Measurements from ENCODE around the gene TWF2. TPM values are rescaled to one million over a fixed set of nuclear protein-coding genes. Genes with fewer than 3 reads are reported as not detected.

Gene TWF2
- total RNA-seq, 1 experiment from 2014 or later = 29.3 TPM

DNA sequence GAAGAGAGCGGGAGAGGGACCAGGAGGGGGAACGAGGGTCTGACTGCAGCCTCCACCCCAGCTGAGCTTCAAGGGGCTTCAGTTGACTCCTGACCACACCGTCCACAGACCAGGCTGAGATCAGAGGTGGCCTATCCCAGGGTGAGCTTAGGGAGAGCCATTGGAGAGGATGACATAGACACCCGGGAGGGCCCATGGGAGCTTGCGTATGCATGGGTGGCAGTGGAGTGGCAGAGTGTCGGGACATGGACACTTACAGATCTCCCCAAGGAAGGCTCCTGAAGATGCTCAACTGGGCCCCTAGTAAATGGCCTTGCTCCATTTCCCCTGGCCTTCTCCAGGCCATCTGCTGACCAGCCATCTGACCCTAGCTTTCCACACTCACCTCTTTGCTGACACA, 53.6 kb downstream of the TWF2 start:
- no peak for DNase-seq (ENCODE audit: extremely low read depth, low read depth)

- no peak for DNase-seq (ENCODE audit: extremely low read depth, low read depth)
Measured at GRCh38 chr3:52184690-52185089, 54.3 kb downstream of the TWF2 start.

DNA sequence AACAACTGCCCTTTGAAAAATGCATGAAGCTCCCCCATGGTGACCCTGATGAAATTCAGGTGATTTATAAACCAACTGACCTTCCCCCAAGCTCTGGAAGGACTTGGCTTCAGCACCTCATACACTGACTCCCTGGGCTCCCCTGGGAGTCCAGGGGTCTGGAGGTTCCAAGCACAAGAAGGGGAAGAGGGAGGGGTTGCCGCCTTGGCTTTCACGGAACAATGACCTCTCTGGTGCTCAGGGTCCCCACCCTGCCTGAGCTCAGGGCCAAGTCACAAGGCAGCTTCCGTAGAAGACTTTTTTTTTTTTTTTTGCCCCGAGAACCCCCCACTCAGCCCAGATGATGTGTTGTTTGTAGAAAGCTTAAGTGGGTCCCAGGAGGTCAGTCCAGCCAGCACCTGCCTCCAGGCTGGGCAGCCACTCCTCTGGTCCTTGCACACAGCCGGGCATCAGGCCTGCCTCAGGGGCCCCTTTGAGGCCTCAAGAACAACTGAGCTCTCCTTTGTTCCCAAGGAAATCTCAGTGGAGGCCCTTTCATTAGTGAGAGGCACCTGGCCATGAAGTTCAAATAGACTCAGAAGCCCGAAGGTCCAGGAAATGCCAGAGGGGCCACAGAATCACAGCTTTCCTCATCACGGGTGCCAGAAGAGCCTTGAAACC, 55.0 kb downstream of the TWF2 start:
- no peak for DNase-seq (ENCODE audit: extremely low read depth, low read depth)

- no peak for DNase-seq (ENCODE audit: extremely low read depth, low read depth)
Measured at GRCh38 chr3:52182691-52183090, 56.3 kb downstream of the TWF2 start.

- DNase-seq (ENCODE audit: extremely low read depth, low read depth) = no peak
Measured at GRCh38 chr3:52182196-52182595, 56.8 kb downstream of the TWF2 start.

- no peak for DNase-seq (ENCODE audit: extremely low read depth, low read depth)
Measured at GRCh38 chr3:52181543-52181942, 57.4 kb downstream of the TWF2 start.

Small RNA genes lying within 50 kb of the gene (small RNA-seq; reads per million reads assigned to genes)
- gene MIRLET7G = 37.0 to 871 reads per million in 2 experiments

Other genes with a start within 250 kb of the TWF2 start
- gene RPL29, start 243.3 kb downstream of the TWF2 start, total RNA-seq (2014; rRNA removed; shearing (Covaris generic)) = 1,557 and 1,701 TPM in 2 replicates
- 10.9 and 11.3 TPM in 2 replicates for gene DUSP7, start 182.6 kb downstream of the TWF2 start, total RNA-seq (2014; rRNA removed; shearing (Covaris generic))
- 10.7 and 11.0 TPM in 2 replicates for gene POC1A, start 84.7 kb downstream of the TWF2 start, total RNA-seq (2014; rRNA removed; shearing (Covaris generic))
- 54.6 and 56.3 TPM in 2 replicates for gene ALAS1, start 41.0 kb downstream of the TWF2 start, total RNA-seq (2014; rRNA removed; shearing (Covaris generic))
- not detected in 2 replicates for gene TLR9, start 13.5 kb downstream of the TWF2 start, total RNA-seq (2014; rRNA removed; shearing (Covaris generic))
- 11.1 and 13.9 TPM in 2 replicates for gene PPM1M, start 6.6 kb upstream of the TWF2 start, total RNA-seq (2014; rRNA removed; shearing (Covaris generic))
- gene WDR82, start 39.5 kb upstream of the TWF2 start, total RNA-seq (2014; rRNA removed; shearing (Covaris generic)) = 33.5 and 37.9 TPM in 2 replicates
- gene GLYCTK, start 48.7 kb upstream of the TWF2 start, total RNA-seq (2014; rRNA removed; shearing (Covaris generic)) = 4.0 and 4.8 TPM in 2 replicates
- gene DNAH1, start 77.2 kb upstream of the TWF2 start, total RNA-seq (2014; rRNA removed; shearing (Covaris generic)) = 3.3 and 3.9 TPM in 2 replicates
- 42.4 and 50.7 TPM in 2 replicates for gene BAP1, start 170.8 kb upstream of the TWF2 start, total RNA-seq (2014; rRNA removed; shearing (Covaris generic))
- 5.5 and 7.7 TPM in 2 replicates for gene PHF7, start 171.5 kb upstream of the TWF2 start, total RNA-seq (2014; rRNA removed; shearing (Covaris generic))
- 0.10 and 0.35 TPM in 2 replicates for gene SEMA3G, start 205.9 kb upstream of the TWF2 start, total RNA-seq (2014; rRNA removed; shearing (Covaris generic))
- 0.30 TPM in 1 of 2 replicates, not detected in the other for gene TNNC1, start 214.9 kb upstream of the TWF2 start, total RNA-seq (2014; rRNA removed; shearing (Covaris generic))
- 18.4 and 19.7 TPM in 2 replicates for gene NISCH, start 216.4 kb upstream of the TWF2 start, total RNA-seq (2014; rRNA removed; shearing (Covaris generic))